Measurements from ENCODE around the gene CPA2. TPM values are rescaled to one million over a fixed set of nuclear protein-coding genes. Genes with fewer than 3 reads are reported as not detected.

Gene CPA2
- total RNA-seq, 2 experiments from 2014 or later, result not detected

DNA sequence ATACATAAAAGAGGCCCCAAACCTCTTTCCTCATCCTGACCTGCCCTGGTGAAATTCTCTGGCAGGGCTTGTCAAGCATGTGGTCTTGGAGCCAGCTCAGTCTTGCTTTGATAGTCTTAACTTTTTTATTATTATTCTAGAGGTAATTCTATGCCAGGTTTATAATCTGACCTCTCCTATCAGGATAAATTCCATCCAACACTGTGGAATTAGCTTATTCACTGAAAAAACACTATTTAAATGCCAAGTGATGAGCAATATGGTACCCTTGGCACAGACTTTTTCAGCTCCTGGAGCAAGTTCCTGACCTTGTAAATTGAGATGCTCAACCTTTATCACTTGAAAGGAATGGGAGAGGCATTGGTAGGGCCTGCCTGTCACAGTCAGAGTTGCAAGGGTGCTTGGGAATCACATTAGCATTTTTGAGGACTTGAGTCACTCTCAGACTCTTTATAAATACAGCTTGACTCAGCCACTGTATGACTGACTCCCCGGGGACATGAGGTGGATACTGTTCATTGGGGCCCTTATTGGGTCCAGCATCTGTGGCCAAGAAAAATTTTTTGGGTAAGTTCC is 26.1 kb downstream of the CPA2 start, which contains the start of gene CPA4:
CPA4 (plus strand) TSS at position 480 of the 576 bp plus-strand sequence; CDS start at position 500, 20 bp downstream.
- intact Hi-C loops (cut with micrococcal nuclease), result no loop called here
- H3K4me3 Mint-ChIP-seq, result no peak within 1 kb of the TSS
- ChIA-PET CTCF (interaction anchor here (0.6 to 1.4 kb wide), 3 partner anchors 10 to 466 kb away, joined by 3 read pairs; no protein-coding TSS in a partner anchor), POLR2A (no interaction called here)
- no peaks in the 10 kb centered on the region for H3K9me3 Mint-ChIP-seq
- ATAC-seq (no peak), DNase-seq (no peak)
- H3K27ac Mint-ChIP-seq, result no peak within 1 kb of the TSS
- H3K27me3 Mint-ChIP-seq, result no peaks in the 10 kb centered on the region
- TF ChIP-seq CTCF (IDR thresholded peaks at IDR 0.05), result no peak
- no peaks in the 10 kb centered on the region for H3K4me1 Mint-ChIP-seq (ENCODE audit: low read depth)
- no peaks in the 10 kb centered on the region for H3K36me3 Mint-ChIP-seq (ENCODE audit: low read depth)

- Mint-ChIP-seq H3K27me3 (no peaks in the 10 kb centered on the region), H3K4me1 (ENCODE audit: low read depth) (no peaks in the 10 kb centered on the region), H3K27ac (no peak overlapping the region), H3K4me3 (no peak overlapping the region), H3K36me3 (ENCODE audit: low read depth) (no peaks in the 10 kb centered on the region), H3K9me3 (no peaks in the 10 kb centered on the region)
- no peak for ATAC-seq
- intact Hi-C loops (cut with micrococcal nuclease), result no loop called here
- POLR2A ChIA-PET, result interaction anchor here (1.1 kb wide), 1 partner anchor 74 kb away, joined by 3 read pairs; no protein-coding TSS in a partner anchor
- TF ChIP-seq CTCF (IDR thresholded peaks at IDR 0.05), result no peak
- CTCF ChIA-PET, result interaction anchor here (0.6 to 1.4 kb wide), 2 partner anchors 9 to 128 kb away, joined by 3 read pairs; no protein-coding TSS in a partner anchor
- no peak for DNase-seq
These were observed 26.9 kb downstream of the CPA2 start for GRCh38 chr7:130293521-130293920.

DNA sequence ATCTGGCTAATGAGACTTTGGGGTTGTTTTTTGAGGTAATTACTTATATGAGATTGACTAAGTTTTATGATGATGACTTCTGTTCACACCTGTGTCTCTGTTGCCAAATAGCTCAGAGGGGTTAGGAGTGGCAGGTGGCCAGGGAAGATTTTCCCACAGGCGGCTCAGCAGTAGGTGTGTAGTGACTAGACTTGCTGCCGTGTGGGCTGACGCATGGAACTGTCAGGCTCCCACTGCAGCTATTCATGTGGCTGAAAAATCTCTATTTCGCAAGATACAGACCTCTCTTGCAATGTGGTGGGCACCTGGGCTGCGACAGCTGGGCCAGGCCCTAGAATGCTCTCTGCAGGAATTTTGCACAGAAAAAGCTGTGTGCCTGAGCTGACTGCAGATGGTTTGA is 27.7 kb downstream of the CPA2 start:
- Mint-ChIP-seq H3K27me3 (no peaks in the 10 kb centered on the region), H3K36me3 (ENCODE audit: low read depth) (no peaks in the 10 kb centered on the region), H3K27ac (no peak overlapping the region), H3K4me1 (ENCODE audit: low read depth) (no peaks in the 10 kb centered on the region), H3K9me3 (no peaks in the 10 kb centered on the region), H3K4me3 (no peak overlapping the region)
- intact Hi-C loops (cut with micrococcal nuclease), result no loop called here
- ChIA-PET POLR2A (interaction anchor here (1.1 kb wide), 1 partner anchor 73 kb away, joined by 3 read pairs; no protein-coding TSS in a partner anchor), CTCF (no interaction called here)
- no peak for TF ChIP-seq CTCF (IDR thresholded peaks at IDR 0.05)
- ATAC-seq (no peak), DNase-seq (no peak)

- DNase-seq, result no peak
- Mint-ChIP-seq H3K4me3 (no peak overlapping the region), H3K27ac (no peak overlapping the region), H3K4me1 (ENCODE audit: low read depth) (no peaks in the 10 kb centered on the region), H3K36me3 (ENCODE audit: low read depth) (no peaks in the 10 kb centered on the region), H3K27me3 (no peaks in the 10 kb centered on the region), H3K9me3 (no peaks in the 10 kb centered on the region)
- CTCF ChIA-PET, result interaction anchor here (1.1 kb wide), 1 partner anchor 9 kb away, joined by 3 read pairs; no protein-coding TSS in a partner anchor
- intact Hi-C loops (cut with micrococcal nuclease), result no loop called here
- POLR2A ChIA-PET, result no interaction called here
- TF ChIP-seq CTCF (IDR thresholded peaks at IDR 0.05), result no peak
- ATAC-seq, result no peak
These were observed 29.7 kb downstream of the CPA2 start for GRCh38 chr7:130296221-130296951.

Data from activated CD8-positive, alpha-beta T cell treated with anti-CD3 and anti-CD28 coated beads for 36 hours (primary cell).